Ectodermal cell (in vitro differentiated cells): ENCODE measurements around the gene HBQ1.
"Not testable (repeated sequence)": the region's sequence is repeated elsewhere in the genome, so short reads cannot be mapped to it uniquely, and the experiment has no call there.

Experiments used
- H3K27ac ChIP-seq: 2 replicates; pipeline ENCODE4 v1.7.0; 2013; ENCODE audit warnings: mild to moderate bottlenecking, low read depth, low read length; ENCODE audit not compliant: insufficient read depth, poor library complexity, severe bottlenecking
- H3K27me3 ChIP-seq: 2 replicates; pipeline ENCODE4 v1.7.0; 2013; ENCODE audit warnings: mild to moderate bottlenecking, low read length; ENCODE audit not compliant: insufficient read depth, control insufficient read depth, poor library complexity, severe bottlenecking
- H3K36me3 ChIP-seq: one replicate; pipeline ENCODE4 v1.7.0; 2013; ENCODE audit warnings: low read length; ENCODE audit not compliant: control insufficient read depth, insufficient read depth
- H3K4me1 ChIP-seq: one replicate; pipeline ENCODE4 v1.7.0; 2013; ENCODE audit warnings: low read length; ENCODE audit not compliant: control insufficient read depth, insufficient read depth
- H3K4me3 ChIP-seq: 2 replicates; pipeline ENCODE4 v1.7.0; 2013; ENCODE audit warnings: low read depth, low read length, control low read depth; ENCODE audit not compliant: insufficient read depth
- H3K9me3 ChIP-seq: 2 replicates; pipeline ENCODE4 v1.7.0; 2013; ENCODE audit warnings: mild to moderate bottlenecking, low read length, moderate library complexity; ENCODE audit not compliant: control insufficient read depth
- WGBS, 2 experiments: methylation state at CpG; one replicate each; pipeline ENCODE4 v1.1.7; 2013; ENCODE audit warnings: missing lambda C conversion rate in 2 of 2; 5-methylcytosine and 5-hydroxymethylcytosine counted together

The HBQ1 gene

GRCh38 chr16:176477-177382 lies 3.5 kb upstream of the HBQ1 start, which contains the start of gene HBA1:
Gene HBA1 (plus strand): TSS chr16:176680. CDS start chr16:176717, 37 bp downstream.
- H3K9me3 ChIP-seq, H3K4me3 ChIP-seq, H3K4me1 ChIP-seq, H3K27ac ChIP-seq, H3K36me3 ChIP-seq: not testable (repeated sequence)
- peaks cover 88% of the 10 kb centered on the region for H3K27me3 ChIP-seq
- WGBS, 2 experiments: 9 to 11% methylated on average over 37 to 38 of the region's 88 CpGs

- Histone ChIP-seq H3K27ac (no peak overlapping the region), H3K4me3 (no peak overlapping the region), H3K36me3 (no peaks in the 10 kb centered on the region), H3K27me3 (peaks cover 83% of the 10 kb centered on the region), H3K4me1 (no peaks in the 10 kb centered on the region), H3K9me3 (no peaks in the 10 kb centered on the region)
- WGBS, 2 experiments: 15 to 19% methylated on average over 13 of the region's 13 CpGs
Observed at GRCh38 chr16:177394-177822, 2.9 kb upstream of the HBQ1 start.

- Histone ChIP-seq H3K4me3 (no peak overlapping the region), H3K4me1 (no peaks in the 10 kb centered on the region), H3K9me3 (no peaks in the 10 kb centered on the region), H3K36me3 (no peaks in the 10 kb centered on the region), H3K27ac (no peak overlapping the region), H3K27me3 (peaks cover 81% of the 10 kb centered on the region)
- 75 to 76% methylated on average over 11 of the region's 11 CpGs for WGBS, 2 experiments
Observed at GRCh38 chr16:177981-178667, 2.1 kb upstream of the HBQ1 start.

DNA sequence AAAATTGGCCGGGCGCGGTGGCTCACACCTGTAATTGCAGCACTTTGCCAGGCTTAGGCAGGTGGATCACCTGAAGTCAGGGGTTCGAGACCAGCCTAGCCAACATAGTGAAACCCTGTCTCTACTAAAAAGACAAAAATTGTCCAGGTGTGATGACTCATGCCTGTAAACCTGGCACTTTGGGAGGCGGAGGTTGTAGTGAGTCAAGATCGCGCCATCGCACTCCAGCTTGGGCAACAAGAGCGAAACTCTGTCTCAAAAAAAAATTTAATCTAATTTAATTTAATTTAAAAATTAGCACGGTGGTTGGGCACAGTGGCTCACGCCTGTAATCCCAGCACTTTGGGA lies 1.6 kb upstream of the HBQ1 start:
- H3K27ac ChIP-seq: no peak overlapping the region
- H3K9me3 ChIP-seq: no peaks in the 10 kb centered on the region
- no peak overlapping the region for H3K4me3 ChIP-seq
- H3K4me1 ChIP-seq: no peaks in the 10 kb centered on the region
- H3K27me3 ChIP-seq: peaks cover 76% of the 10 kb centered on the region
- H3K36me3 ChIP-seq: no peaks in the 10 kb centered on the region
- 89% methylated on average over 11 of the region's 11 CpGs for WGBS, 2 experiments

- Histone ChIP-seq H3K9me3 (no peaks in the 10 kb centered on the region), H3K4me1 (no peaks in the 10 kb centered on the region), H3K4me3 (no peak overlapping the region), H3K36me3 (no peaks in the 10 kb centered on the region), H3K27me3 (peaks cover 68% of the 10 kb centered on the region), H3K27ac (no peak overlapping the region)
- 88% methylated on average over 17 of the region's 17 CpGs for WGBS, 2 experiments
Observed at GRCh38 chr16:179211-180092, 807 bp upstream of the HBQ1 start.

- Histone ChIP-seq H3K4me1 (no peaks in the 10 kb centered on the region), H3K4me3 (peak overlapping the region; percentile 31), H3K27ac (no peak overlapping the region), H3K36me3 (peaks cover 3% of the 10 kb centered on the region), H3K27me3 (peaks cover 53% of the 10 kb centered on the region), H3K9me3 (no peaks in the 10 kb centered on the region)
- WGBS, 2 experiments: 5 to 6% methylated on average over 89 of the region's 89 CpGs
Observed at GRCh38 chr16:180681-181564, 664 bp downstream of the HBQ1 start.

DNA sequence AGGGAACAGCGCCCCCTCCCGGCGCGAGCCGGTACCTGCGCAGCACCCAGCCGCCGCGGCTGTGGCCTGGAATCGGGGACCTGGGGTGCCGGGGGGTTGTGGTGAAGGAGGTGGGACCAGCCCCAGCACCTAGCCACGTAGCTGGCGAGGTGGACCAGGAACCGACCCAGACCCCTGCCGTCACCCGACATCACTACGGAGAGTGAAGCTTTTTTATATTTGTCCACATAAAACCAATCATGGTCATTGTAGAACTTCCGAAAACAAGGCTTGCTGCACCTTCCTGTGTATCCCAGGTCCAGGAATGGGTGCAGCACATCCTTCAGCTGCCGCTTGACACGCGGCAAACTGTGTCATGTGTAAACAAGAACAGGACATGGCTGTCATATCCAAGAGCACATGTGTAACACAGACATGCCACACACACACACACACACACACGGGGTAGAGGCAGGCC lies 1.3 kb downstream of the HBQ1 start:
- H3K36me3 ChIP-seq: peaks cover 3% of the 10 kb centered on the region
- no peak overlapping the region for H3K27ac ChIP-seq
- no peaks in the 10 kb centered on the region for H3K9me3 ChIP-seq
- WGBS, 2 experiments: 27 to 28% methylated on average over 22 of the region's 22 CpGs
- H3K4me3 ChIP-seq: no peak overlapping the region
- H3K4me1 ChIP-seq: no peaks in the 10 kb centered on the region
- H3K27me3 ChIP-seq: peaks cover 48% of the 10 kb centered on the region

DNA sequence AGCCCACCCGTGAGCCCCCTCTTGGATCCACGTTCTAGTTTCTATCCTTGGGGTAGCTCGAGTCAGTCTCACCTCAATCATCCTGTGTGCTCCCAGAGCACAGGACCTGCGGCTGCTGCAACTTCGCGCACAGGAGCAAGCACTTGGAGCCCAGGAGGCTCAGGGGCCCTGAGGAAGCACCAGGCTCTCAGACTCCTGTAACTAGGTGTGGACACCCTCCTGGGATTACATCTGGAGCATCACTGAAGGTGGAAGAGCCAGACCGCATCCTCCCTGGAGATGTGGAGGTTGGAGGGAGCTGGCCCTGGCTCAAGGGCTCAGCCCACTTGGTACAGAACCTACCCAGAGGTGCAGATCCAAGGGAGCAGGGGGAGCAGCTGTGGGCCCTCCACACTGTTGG lies 2.7 kb downstream of the HBQ1 start:
- Histone ChIP-seq H3K36me3 (peaks cover 10% of the 10 kb centered on the region), H3K9me3 (no peaks in the 10 kb centered on the region), H3K27me3 (peaks cover 35% of the 10 kb centered on the region), H3K4me1 (no peaks in the 10 kb centered on the region), H3K4me3 (no peak overlapping the region), H3K27ac (no peak overlapping the region)
- 96 to 97% methylated on average over 7 of the region's 7 CpGs for WGBS, 2 experiments

DNA sequence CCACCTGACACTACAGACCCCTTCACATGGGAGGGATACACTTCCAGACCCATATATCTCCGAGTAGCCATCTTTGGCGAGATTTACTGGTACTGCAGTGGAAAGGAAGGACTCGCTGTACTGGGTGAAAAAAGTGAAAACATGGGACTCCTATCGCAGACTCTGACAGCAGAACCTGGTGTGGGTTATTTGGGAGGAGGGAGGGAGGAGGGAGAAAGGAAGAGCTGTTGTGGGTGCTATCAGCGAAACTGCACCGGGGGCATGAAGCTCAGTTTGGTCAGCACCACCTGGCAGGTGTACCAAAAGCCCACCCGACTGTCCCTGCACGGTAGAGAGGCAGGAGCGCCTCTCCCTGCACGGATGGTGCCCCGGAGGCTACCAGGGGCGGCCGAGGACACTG lies 5.0 kb downstream of the HBQ1 start:
- peaks cover 13% of the 10 kb centered on the region for H3K27me3 ChIP-seq
- no peak overlapping the region for H3K27ac ChIP-seq
- H3K36me3 ChIP-seq: peaks cover 29% of the 10 kb centered on the region
- H3K9me3 ChIP-seq: no peaks in the 10 kb centered on the region
- H3K4me1 ChIP-seq: no peaks in the 10 kb centered on the region
- no peak overlapping the region for H3K4me3 ChIP-seq
- WGBS, 2 experiments: 95 to 96% methylated on average over 13 of the region's 13 CpGs
